NCI-H446 (cell line): ENCODE data around the gene TBCEL.
A peak's percentile ranks its signal among the peaks of the same experiment; 100 is the strongest.
"Not testable (repeated sequence)": the region's sequence is repeated elsewhere in the genome, so short reads cannot be mapped to it uniquely, and the experiment has no call there.

Experiments used
- DNase-seq, 2 experiments: peaks; one replicate each; lab custom pipeline; 2025; lab: John Stamatoyannopoulos, UW

The TBCEL gene, protein sequence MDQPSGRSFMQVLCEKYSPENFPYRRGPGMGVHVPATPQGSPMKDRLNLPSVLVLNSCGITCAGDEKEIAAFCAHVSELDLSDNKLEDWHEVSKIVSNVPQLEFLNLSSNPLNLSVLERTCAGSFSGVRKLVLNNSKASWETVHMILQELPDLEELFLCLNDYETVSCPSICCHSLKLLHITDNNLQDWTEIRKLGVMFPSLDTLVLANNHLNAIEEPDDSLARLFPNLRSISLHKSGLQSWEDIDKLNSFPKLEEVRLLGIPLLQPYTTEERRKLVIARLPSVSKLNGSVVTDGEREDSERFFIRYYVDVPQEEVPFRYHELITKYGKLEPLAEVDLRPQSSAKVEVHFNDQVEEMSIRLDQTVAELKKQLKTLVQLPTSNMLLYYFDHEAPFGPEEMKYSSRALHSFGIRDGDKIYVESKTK

DNA sequence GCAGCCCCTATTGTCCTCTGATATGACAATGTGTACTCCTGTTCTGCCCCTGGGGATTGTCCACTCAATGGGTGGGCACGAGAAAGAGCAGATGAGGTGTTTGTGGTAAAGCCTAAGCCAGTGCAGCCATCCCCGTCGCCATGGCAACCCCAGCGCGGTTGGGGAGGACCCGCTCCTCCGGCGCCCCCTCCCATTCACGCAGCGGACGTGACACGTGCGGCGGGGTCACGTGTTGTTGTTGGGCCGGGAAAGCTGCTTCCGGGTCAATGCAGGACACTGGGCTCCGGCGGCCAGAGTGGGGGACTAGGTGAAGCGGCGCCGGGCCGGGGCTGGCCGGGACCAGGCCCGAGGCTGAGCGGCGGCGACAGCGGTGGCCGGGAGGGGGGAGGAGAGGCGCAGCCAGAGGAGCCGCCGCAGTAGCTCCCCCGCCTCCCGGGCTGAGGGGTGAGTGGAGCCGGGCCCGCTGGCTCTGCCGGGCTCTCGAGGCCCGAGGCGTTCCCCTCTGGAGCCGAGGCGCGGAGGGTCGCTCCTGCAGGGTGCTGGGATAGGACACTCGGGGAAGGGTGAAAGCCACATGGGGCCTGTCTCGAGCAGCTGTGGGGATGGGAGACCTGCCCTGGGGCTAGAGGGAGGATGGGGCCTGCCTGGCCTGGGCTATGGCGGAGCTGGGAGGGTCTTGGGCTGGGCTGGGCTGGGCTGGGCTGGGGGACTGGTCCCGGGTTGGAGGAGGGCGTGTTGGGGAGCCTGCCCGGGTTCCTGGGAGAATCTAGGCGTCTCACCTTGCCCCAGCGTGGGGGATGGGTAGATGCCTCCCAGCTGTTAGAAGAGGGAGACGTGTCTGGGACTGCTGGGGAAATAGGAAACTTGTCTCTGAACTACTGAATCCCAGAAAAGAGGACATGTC lies at the start of gene TBCEL:
Gene TBCEL, plus strand, starts transcription at position 255 of the 904 bp plus-strand sequence. CDS start 21,589 bp downstream, outside the sequence.
- peak; percentile 90 to 94 for DNase-seq

GRCh38 chr11:120974466-120974865 lies 49.4 kb upstream of the TBCEL start:
- no peak for DNase-seq

DNA sequence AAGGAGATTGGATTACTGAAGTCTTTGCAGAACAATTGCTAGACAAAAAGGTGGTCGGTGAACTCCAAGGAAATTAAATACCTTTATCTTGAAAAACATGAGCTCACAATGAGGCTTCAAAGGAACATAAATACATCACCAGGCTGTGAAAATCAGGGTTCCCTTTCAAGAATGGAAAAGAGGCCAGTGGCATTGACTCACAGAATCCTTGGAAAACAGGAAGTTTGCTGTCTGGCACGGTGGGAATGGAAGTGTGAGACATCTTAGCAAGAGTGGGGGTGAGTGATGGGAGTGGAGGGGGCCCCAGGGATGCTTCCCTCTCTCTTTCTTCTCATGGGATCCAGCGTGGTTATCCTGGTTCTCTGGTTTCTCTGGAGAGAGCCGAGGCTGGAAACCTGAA lies 48.9 kb upstream of the TBCEL start:
- no peak for DNase-seq

GRCh38 chr11:120977266-120978137 lies 46.4 kb upstream of the TBCEL start:
- peak; percentile 38 to 92 for DNase-seq

- no peak for DNase-seq
Observed at GRCh38 chr11:120978701-120979100, 45.2 kb upstream of the TBCEL start.

- no peak for DNase-seq
Observed at GRCh38 chr11:120985718-120986569, 38.0 kb upstream of the TBCEL start.

- no peak for DNase-seq
Observed at GRCh38 chr11:120988603-120989002, 35.3 kb upstream of the TBCEL start.

GRCh38 chr11:120991830-120992686 lies 31.8 kb upstream of the TBCEL start:
- no peak for DNase-seq

- DNase-seq, result no peak
Observed at GRCh38 chr11:120994091-120994859, 29.6 kb upstream of the TBCEL start.

DNA sequence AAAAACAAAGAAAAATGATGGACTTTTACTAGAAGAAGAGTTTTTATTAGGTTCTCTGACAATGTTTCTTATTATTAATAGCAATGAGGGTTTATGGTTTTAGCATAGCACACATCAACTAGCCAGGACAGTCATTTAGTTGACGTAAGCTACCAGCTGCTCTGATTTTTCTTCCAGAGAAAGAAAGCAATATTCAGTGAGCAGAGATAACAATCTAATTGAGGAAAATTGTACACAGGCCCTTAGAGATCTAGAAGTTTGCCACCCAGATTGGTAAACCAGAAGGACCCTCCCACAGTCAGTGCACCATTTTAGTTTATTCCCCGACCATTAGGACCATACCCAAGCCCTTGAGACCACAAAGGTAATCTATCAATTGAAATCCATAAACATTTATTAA lies 28.7 kb upstream of the TBCEL start:
- DNase-seq, result no peak

DNA sequence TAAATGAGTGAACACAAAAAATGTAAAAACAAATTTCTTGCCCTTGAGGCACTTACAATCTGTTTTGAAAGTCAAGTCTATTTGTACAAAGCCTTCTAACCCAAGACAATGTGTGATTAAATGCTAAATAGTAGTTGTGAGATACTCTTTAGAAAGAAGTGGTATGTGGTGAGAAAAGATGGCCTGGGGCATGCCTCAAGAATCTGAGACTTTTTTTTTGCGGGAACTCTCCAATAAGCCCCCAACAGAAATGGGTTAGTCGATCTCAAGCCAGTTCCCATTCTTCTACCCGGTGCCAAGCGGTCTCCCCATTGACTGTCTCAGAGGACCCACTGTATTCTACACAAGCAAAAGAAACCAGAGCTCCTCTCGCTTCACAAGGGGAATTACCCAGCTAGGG lies 26.9 kb upstream of the TBCEL start:
- no peak for DNase-seq

DNA sequence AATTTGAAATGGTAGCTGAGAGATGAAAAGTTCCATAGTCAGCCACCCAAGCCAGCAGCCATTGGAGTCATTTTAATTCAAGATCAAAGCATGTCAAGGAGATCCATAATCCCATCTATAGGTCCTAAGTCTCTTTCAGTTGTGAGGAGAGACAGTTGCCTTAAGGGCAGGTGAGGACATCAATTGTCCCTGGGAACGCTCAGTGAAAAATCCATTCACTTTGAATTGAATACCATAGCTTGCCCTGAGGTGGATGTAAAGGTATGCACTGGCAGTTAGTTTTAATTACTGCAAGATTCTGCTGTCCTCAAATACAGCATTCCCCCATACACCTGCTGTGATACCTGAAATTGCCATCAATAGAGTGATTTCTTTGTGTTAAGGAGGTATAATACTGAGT lies 25.3 kb upstream of the TBCEL start:
- DNase-seq, result no peak

GRCh38 chr11:121004206-121004840 lies 19.6 kb upstream of the TBCEL start:
- no peak for DNase-seq

- no peak for DNase-seq
Observed at GRCh38 chr11:121006922-121007321, 17.0 kb upstream of the TBCEL start.

DNA sequence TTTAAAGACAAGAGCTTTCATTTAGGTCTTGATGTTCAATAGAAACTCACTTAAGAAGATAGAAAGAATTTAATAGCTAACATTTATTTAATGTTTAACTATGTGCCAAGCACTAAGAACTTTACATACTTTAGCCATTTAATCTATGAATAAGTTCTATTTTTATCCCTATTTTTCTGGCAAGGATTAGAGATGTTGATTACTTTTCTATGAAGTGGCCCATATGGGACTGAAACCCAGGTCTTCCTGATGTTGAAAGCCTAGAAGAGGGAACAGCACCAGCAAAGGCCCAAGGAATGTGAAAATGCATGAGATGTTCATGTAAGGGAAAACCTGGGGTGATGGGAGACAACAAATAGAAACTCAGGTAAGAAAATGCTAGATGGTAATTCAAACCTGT lies 15.4 kb upstream of the TBCEL start:
- no peak for DNase-seq

DNA sequence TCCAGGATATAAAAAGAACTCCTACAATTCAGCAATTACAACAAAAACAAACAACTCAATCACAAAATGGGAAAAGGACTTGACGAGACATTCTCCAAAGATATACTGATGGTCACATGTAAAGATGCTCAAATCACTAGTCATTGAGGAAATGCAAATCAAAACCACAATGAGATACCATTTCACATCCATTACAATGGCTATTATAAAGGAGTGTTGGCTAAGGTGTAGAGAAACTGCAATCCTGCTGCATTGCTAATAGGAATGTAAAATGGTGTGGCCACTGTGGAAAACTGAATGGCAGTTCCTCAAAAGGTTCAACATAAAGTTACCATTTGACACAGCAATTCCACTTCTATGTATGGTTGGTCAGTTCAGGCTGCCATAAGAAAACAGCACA lies 11.8 kb upstream of the TBCEL start:
- no peak for DNase-seq

DNA sequence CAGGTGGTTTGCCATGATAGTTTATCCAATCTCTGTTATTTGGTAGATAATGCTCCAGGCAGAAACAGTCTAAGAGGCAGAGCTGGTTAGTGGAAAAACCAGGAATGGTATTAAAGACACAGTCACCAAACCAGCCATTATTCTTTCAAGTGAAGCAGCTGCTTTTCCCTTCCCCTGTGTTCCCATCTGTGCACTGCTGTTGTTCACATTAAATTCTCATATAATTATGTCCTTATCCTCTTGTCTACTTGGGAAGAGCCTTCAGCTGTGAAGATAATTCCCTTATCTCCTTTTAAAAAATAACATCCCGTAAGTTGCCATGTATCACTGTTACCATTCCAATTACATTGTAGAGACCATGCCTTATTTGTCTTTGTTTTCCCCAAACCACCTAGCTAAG lies 5.2 kb upstream of the TBCEL start:
- no peak for DNase-seq

- DNase-seq, result not testable (repeated sequence)
Observed at GRCh38 chr11:121021718-121022117, 2.2 kb upstream of the TBCEL start.

GRCh38 chr11:121024989-121025388 lies 1.1 kb downstream of the TBCEL start:
- DNase-seq, result no peak
